IPS-15b (cell line): ENCODE data around the gene ENO1.
A peak's percentile ranks its signal among the peaks of the same experiment; 100 is the strongest.
"Not testable (repeated sequence)": the region's sequence is repeated elsewhere in the genome, so short reads cannot be mapped to it uniquely, and the experiment has no call there.

Experiments
- H3K27me3 ChIP-seq: one replicate; pipeline ENCODE4 v1.6.1; 2013; ENCODE audit warnings: low read length; ENCODE audit not compliant: control insufficient read depth, insufficient read depth
- H3K36me3 ChIP-seq: one replicate; pipeline ENCODE4 v1.6.1; 2013; ENCODE audit warnings: low read length; ENCODE audit not compliant: control insufficient read depth, insufficient read depth
- H3K4me1 ChIP-seq: one replicate; pipeline ENCODE4 v1.6.1; 2013; ENCODE audit warnings: mild to moderate bottlenecking, low read length; ENCODE audit not compliant: control insufficient read depth, insufficient read depth
- H3K4me3 ChIP-seq: one replicate; pipeline ENCODE4 v1.5.1; 2013; ENCODE audit warnings: low read depth, low read length
- H3K9ac ChIP-seq: one replicate; pipeline ENCODE4 v1.6.1; 2013; ENCODE audit warnings: low read depth, mild to moderate bottlenecking, low read length
- H3K9me3 ChIP-seq: one replicate; pipeline ENCODE4 v1.6.1; 2013; ENCODE audit warnings: mild to moderate bottlenecking, low read length; ENCODE audit not compliant: control insufficient read depth, insufficient read depth

ENO1 gene

GRCh38 chr1:8823295-8823664 is 55.2 kb downstream of the ENO1 start:
- Histone ChIP-seq H3K36me3 (no peaks in the 10 kb centered on the region), H3K4me1 (peaks cover 6% of the 10 kb centered on the region), H3K9me3 (no peaks in the 10 kb centered on the region), H3K9ac (no peak overlapping the region), H3K4me3 (no peak overlapping the region), H3K27me3 (no peaks in the 10 kb centered on the region)

GRCh38 chr1:8822373-8823294 is 55.9 kb downstream of the ENO1 start:
- H3K27me3 ChIP-seq = no peaks in the 10 kb centered on the region
- H3K9me3 ChIP-seq = no peaks in the 10 kb centered on the region
- peaks cover 6% of the 10 kb centered on the region for H3K4me1 ChIP-seq
- H3K36me3 ChIP-seq = no peaks in the 10 kb centered on the region
- no peak overlapping the region for H3K9ac ChIP-seq
- no peak overlapping the region for H3K4me3 ChIP-seq

- H3K9me3 ChIP-seq = no peaks in the 10 kb centered on the region
- no peaks in the 10 kb centered on the region for H3K36me3 ChIP-seq
- peaks cover 6% of the 10 kb centered on the region for H3K4me1 ChIP-seq
- no peak overlapping the region for H3K4me3 ChIP-seq
- H3K27me3 ChIP-seq = no peaks in the 10 kb centered on the region
- no peak overlapping the region for H3K9ac ChIP-seq
These were observed 57.4 kb downstream of the ENO1 start for GRCh38 chr1:8821084-8821483.

GRCh38 chr1:8818789-8819188 is 59.7 kb downstream of the ENO1 start:
- H3K4me1 ChIP-seq = peaks cover 17% of the 10 kb centered on the region
- not testable (repeated sequence) for H3K9ac ChIP-seq, H3K27me3 ChIP-seq, H3K9me3 ChIP-seq, H3K36me3 ChIP-seq
- peak overlapping the region; percentile 61 for H3K4me3 ChIP-seq

GRCh38 chr1:8818325-8818775 is 60.1 kb downstream of the ENO1 start:
- no peaks in the 10 kb centered on the region for H3K36me3 ChIP-seq
- H3K4me1 ChIP-seq = peaks cover 17% of the 10 kb centered on the region
- H3K9me3 ChIP-seq = no peaks in the 10 kb centered on the region
- H3K9ac ChIP-seq = peak overlapping the region; percentile 66
- H3K27me3 ChIP-seq = no peaks in the 10 kb centered on the region
- peak overlapping the region; percentile 61 for H3K4me3 ChIP-seq

GRCh38 chr1:8817412-8818324 is 60.8 kb downstream of the ENO1 start, which contains the start of gene RERE:
RERE (minus strand) TSS chr1:8817640.
- H3K9ac ChIP-seq = peak within 1 kb of the TSS; percentile 93
- H3K4me1 ChIP-seq = peaks cover 14% of the 10 kb centered on the region
- no peaks in the 10 kb centered on the region for H3K36me3 ChIP-seq
- H3K4me3 ChIP-seq = peak within 1 kb of the TSS; percentile 74
- no peaks in the 10 kb centered on the region for H3K27me3 ChIP-seq
- no peaks in the 10 kb centered on the region for H3K9me3 ChIP-seq

GRCh38 chr1:8816831-8817411 is 61.6 kb downstream of the ENO1 start:
- Histone ChIP-seq H3K4me1 (peaks cover 12% of the 10 kb centered on the region), H3K9me3 (no peaks in the 10 kb centered on the region), H3K27me3 (no peaks in the 10 kb centered on the region), H3K4me3 (peak overlapping the region; percentile 74), H3K9ac (peak overlapping the region; percentile 93), H3K36me3 (no peaks in the 10 kb centered on the region)

GRCh38 chr1:8816264-8816663 is 62.2 kb downstream of the ENO1 start:
- Histone ChIP-seq H3K4me3 (peak overlapping the region; percentile 74), H3K4me1 (peaks cover 12% of the 10 kb centered on the region), H3K9me3 (no peaks in the 10 kb centered on the region), H3K9ac (peak overlapping the region; percentile 26), H3K36me3 (no peaks in the 10 kb centered on the region), H3K27me3 (no peaks in the 10 kb centered on the region)

GRCh38 chr1:8815582-8816151 is 62.8 kb downstream of the ENO1 start:
- Histone ChIP-seq H3K9me3 (no peaks in the 10 kb centered on the region), H3K27me3 (no peaks in the 10 kb centered on the region), H3K36me3 (no peaks in the 10 kb centered on the region), H3K4me1 (peaks cover 12% of the 10 kb centered on the region), H3K4me3 (peak overlapping the region; percentile 74), H3K9ac (no peak overlapping the region)

- H3K4me1 ChIP-seq = peaks cover 12% of the 10 kb centered on the region
- no peak overlapping the region for H3K9ac ChIP-seq
- H3K9me3 ChIP-seq = no peaks in the 10 kb centered on the region
- H3K4me3 ChIP-seq = peak overlapping the region; percentile 74
- no peaks in the 10 kb centered on the region for H3K27me3 ChIP-seq
- no peaks in the 10 kb centered on the region for H3K36me3 ChIP-seq
These were observed 63.6 kb downstream of the ENO1 start for GRCh38 chr1:8814865-8815264.

GRCh38 chr1:8813991-8814390 is 64.5 kb downstream of the ENO1 start:
- peaks cover 12% of the 10 kb centered on the region for H3K4me1 ChIP-seq

More at GRCh38 chr1:8813991-8814390, 64.5 kb downstream of the ENO1 start:
- H3K36me3 ChIP-seq = no peaks in the 10 kb centered on the region
- H3K4me3 ChIP-seq = no peak overlapping the region
- no peaks in the 10 kb centered on the region for H3K27me3 ChIP-seq
- no peak overlapping the region for H3K9ac ChIP-seq
- no peaks in the 10 kb centered on the region for H3K9me3 ChIP-seq
